Activated T-cell treated with anti-CD3 and anti-CD28 coated beads for 4 hours (primary cell): ENCODE results near the gene F8.

Experiments used
- DNase-seq: peaks from one replicate; pipeline ENCODE4 v3.0.0-alpha.2; 2020

The F8 gene

GRCh38 chrX:154812341-154813101 is 210.0 kb downstream of the F8 start:
- no peak for DNase-seq

DNA sequence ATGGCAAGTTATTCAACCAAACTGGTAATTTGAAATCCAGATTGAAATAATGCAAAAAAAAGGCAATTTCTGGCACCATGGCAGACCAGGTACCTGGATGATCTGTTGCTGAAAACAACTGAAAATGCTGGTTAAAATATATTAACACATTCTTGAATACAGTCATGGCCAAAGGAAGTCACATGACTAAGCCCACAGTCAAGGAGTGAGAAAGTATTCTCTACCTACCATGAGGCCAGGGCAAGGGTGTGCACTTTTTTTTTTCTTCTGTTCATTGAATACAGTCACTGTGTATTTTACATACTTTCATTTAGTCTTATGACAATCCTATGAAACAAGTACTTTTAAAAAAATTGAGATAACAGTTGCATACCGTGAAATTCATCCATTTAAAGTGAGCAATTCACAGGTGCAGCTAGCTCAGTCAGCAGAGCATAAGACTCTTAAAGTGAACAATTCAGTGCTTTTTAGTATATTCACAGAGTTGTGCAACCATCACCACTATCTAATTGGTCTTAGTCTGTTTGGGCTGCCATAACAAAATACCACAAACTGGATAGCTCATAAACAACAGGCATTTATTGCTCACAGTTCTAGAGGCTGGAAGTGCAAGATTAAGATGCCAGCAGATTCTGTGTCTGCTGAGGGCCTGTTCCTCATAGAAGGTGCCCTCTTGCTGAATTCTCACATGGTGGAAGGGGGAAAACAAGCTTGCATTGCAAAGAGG is 212.4 kb downstream of the F8 start:
- DNase-seq: no peak

DNA sequence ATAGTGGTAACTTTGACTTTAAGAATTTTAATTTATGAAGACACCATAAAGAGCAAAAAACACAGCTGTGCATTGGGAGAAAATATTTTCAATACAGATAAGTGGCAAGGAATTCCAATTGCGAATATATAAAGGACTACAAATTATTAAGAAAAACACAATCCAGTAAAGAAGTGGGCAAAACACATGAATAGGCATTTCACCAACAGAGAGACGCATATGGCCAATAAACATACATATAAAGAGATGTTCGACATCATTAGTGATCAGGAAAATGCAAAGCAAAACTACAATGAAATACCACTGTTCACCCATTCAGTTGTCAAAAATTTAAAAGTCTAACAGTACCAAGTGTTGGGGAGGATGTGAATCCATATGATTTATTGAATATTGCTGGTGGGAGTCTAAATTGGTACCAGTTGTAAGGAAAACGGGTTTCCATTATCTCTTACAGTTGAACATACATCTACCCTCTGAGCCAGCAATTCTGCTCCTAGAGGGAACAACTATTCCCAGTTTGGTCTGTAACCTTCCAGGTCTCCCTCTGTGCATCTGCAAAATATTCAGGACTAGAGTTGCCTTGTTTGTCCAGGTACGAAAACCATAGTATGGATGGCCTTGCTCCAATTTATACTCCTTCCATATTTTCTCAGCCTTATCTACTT is 215.6 kb downstream of the F8 start:
- DNase-seq: no peak

- DNase-seq: no peak
These were observed 216.8 kb downstream of the F8 start for GRCh38 chrX:154805696-154806091.

GRCh38 chrX:154804957-154805695 is 217.4 kb downstream of the F8 start, which contains the start of gene MPP1:
Gene MPP1 (minus strand): TSS chrX:154805485. CDS start chrX:154805373, 112 bp downstream.
- DNase-seq: peak; percentile 59

GRCh38 chrX:154804261-154804956 is 218.1 kb downstream of the F8 start:
- no peak for DNase-seq

GRCh38 chrX:154802947-154803346 is 219.6 kb downstream of the F8 start:
- DNase-seq: no peak

DNA sequence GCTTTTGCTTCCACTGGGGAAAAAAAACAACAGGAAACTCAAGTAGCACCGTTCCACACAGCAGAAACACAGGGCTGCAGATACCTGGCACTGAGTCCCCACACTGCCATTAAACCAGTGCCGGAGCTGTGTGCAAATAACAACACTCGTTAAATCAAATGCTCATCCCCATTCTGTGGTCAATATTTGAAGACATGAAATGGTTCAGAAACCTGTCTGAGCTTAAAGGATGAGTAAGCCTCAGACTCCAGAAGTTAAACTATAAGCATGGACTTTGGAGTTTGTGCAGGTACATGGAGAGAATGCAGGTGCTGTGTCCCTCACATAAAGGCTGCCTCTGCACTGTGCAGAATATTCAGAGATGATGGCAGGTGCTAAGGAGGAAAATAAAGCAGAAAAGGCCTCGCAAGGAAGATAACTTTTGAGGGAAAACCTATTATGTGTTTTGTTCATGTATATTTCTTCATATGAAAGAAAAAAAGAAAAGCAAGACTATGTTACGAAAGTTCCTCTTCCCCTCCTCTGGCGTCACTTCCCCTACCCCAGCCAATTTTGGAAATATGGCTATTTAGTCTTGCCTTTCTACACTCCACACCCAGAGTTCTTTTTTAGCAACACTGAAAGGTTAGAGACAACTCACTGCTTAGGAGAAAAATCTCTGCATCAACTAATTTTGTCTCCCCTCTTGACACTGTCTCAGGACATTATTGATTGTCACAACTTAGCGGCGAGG is 221.9 kb downstream of the F8 start:
- DNase-seq: no peak

- DNase-seq: no peak
These were observed 222.8 kb downstream of the F8 start for GRCh38 chrX:154799556-154800348.

DNA sequence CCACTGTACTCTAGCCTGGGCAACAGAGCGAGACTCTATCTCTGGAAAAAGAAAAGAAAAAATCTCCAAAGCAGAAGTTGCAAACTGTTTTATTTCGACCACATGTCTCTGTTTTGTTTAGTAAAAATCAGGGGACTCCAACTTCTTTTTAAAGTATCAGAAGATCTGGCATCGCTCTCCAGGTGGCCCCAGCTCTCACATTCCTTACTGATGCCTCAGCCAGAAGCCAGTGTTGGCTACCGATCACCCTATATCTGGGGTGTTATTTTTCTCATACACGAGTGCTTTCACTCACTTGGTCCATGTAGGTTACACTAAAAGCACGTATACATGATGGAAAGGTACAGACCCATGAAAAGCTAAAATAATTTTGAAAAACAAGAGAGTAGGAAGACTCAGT is 225.5 kb downstream of the F8 start:
- DNase-seq: no peak

DNA sequence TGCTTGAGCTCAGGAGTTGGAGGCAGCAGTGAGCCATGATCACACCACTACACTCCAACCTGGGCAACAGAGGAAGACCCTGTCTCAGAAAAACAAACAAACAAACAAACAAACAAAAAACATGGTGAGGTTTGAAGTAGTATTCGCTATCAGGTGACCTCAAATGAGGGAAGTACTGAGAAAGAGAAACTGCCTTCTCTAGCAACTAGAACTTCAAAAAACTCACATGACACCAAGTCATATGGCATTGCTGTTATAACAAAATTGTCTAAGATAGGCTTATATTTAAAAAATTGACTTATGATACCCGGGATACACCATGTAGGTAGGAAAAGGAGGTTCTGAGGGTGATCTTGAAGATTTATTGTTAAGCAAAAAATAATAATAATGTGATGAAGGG is 227.5 kb downstream of the F8 start:
- DNase-seq: no peak

- no peak for DNase-seq
These were observed 229.3 kb downstream of the F8 start for GRCh38 chrX:154793084-154793795.

GRCh38 chrX:154791939-154792338 is 230.6 kb downstream of the F8 start:
- no peak for DNase-seq

DNA sequence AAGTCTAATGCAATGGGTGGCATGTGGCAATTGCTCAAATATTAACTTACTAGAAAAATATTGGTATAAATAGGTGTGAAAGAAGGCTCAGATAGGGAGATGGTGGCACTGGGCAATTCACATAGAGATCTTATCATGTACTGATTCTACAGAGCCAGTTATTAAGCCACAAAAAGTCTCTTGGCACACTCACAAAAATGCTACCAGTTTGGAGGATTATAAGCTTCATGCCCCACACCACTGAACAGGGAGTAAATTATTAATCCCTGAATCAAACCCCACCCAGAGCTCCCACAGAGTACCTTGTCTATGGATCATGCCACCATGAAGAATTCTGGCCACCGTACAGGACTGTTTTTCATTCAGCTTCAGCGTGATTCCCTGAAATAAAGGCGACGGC is 231.1 kb downstream of the F8 start:
- DNase-seq: no peak
